Esophagus muscularis mucosa (tissue), 4 donors: ENCODE measurements around the gene DEAF1. TPM values are rescaled to one million over a fixed set of nuclear protein-coding genes. Genes with fewer than 3 reads are reported as not detected.

Source experiments
- DNase-seq: peaks from one replicate; pipeline ENCODE4 v3.0.0-alpha.2; 2017; ENCODE audit errors: extremely low spot score
- H3K27ac ChIP-seq, 4 donors: fragments of 200-600 bp; sonication (generic); replicated peaks in 1 of 4; 1 replicate in 3 of 4; 2 replicates in 1 of 4; pipeline ENCODE4 v1.5.1; 2016 to 2019; ENCODE audit warnings: mild to moderate bottlenecking in 1 of 4
- H3K27me3 ChIP-seq, 4 donors: fragments of 200-600 bp; sonication (generic); one replicate each; pipeline versions ENCODE4 v1.5.1 to v1.6.0; 2016 to 2019
- H3K36me3 ChIP-seq, 4 donors: fragments of 200-600 bp; sonication (generic); one replicate each; pipeline ENCODE4 v1.5.1; 2016 to 2019
- H3K4me1 ChIP-seq, 4 donors: fragments of 200-600 bp; sonication (generic); one replicate each; pipeline ENCODE4 v1.5.1; 2016 to 2019
- H3K4me3 ChIP-seq, 4 donors: fragments of 200-600 bp; sonication (generic); 1 replicate in 2 of 4; 2 replicates in 2 of 4; pipeline ENCODE4 v1.5.1; 2016 to 2019; ENCODE audit warnings: mild to moderate bottlenecking in 4 of 4, moderate library complexity in 1 of 4
- H3K9me3 ChIP-seq, 4 donors: fragments of 200-600 bp; sonication (generic); 1 replicate in 3 of 4; 2 replicates in 1 of 4; pipeline ENCODE4 v1.5.1; 2016 to 2019
- EP300 ChIP-seq: sonication (generic); formaldehyde crosslinking; IDR thresholded peaks from one replicate; pipeline ENCODE4 v1.6.1; 2017; ENCODE audit warnings: antibody characterized with exemption
- POLR2A ChIP-seq: fragments of 450-650 bp; IDR thresholded peaks from one replicate; pipeline ENCODE4 v1.6.1; 2017; ENCODE audit warnings: antibody characterized with exemption, moderate library complexity, mild to moderate bottlenecking, low read depth
- POLR2AphosphoS5 ChIP-seq, 2 donors: sonication (generic); formaldehyde crosslinking; IDR thresholded peaks; one replicate each; pipeline ENCODE4 v1.6.1; 2017; ENCODE audit warnings: antibody characterized with exemption in 2 of 2
- WGBS: methylation state at CpG from one replicate; pipeline ENCODE4 v1.1.5; 2018; 5-methylcytosine and 5-hydroxymethylcytosine counted together
- intact Hi-C: fragments of 100-400 bp; cut with DNase I; formaldehyde crosslinking; loops from one replicate; pipeline ENCODE4 v1.15.1; 2023
- total RNA-seq, 4 donors: library from RNA; depleted of rRNA; stranded (reverse); fragments of >200 nt; gene quantifications; one replicate each; pipeline versions ENCODE4 v1.1.0 to v1.2.1, GENCODE V29; 2016
- TF ChIP-seq, protein P1 (sequence below), 3 experiments: fragments of 200-600 bp in 2 of 3; fragments of 450-650 bp in 1 of 3; sonication (generic) in 2 of 3; IDR thresholded peaks; one replicate each; pipeline ENCODE4 v1.5.1; 2017 to 2019; ENCODE audit warnings: antibody characterized with exemption in 3 of 3, mild to moderate bottlenecking in 2 of 3, moderate library complexity in 1 of 3

Gene DEAF1
- total RNA-seq, 4 donors from 2014 or later, result 24.9 to 57.1 (median 39.4) TPM

DNA sequence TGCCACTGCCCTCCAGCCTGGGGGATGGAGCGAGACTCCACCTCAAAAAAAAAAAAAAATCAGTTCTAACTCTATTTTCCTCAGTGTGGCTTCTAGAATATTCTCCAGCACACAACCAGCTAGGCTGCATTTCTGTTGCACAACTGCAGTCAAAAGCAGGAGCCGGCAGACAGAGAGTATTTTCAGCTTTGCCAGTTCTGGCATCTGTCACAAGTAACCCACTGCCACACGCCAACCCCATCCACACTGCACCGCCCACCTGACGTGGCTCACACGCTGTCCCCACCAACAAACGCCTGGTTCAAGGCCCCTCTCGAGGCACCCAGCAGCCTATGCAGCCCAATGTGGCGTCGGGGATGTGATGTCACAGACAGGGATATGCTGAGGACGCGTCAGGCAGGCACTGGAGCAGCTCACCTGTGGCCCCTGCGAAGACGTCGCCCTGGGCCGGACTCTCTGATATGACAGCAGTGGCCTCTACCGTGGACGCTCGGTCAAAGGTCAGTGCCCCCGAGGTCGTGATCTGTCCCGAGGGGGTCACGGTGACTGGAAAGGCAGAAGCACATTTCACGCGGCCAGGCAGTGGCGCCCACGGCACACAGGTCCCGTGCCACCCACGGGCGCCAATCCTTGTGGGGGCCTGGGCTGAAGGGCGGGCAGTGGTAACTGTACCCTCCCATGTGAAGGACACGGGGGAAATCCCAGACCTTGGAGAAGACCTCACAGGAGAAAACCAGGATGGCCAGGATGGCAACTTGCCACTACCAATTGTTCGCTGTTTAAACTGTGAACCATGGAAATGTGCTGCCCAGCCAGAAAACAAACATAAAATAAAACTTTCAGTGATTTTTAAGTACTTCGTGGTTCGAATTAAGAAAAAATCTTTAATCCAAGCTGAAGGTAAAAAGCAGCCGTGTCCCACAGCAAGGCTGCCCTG, 15.5 kb downstream of the DEAF1 start:
- 94% methylated on average over 31 of the region's 36 CpGs for WGBS
- no peaks in the 10 kb centered on the region for H3K27me3 ChIP-seq

DNA sequence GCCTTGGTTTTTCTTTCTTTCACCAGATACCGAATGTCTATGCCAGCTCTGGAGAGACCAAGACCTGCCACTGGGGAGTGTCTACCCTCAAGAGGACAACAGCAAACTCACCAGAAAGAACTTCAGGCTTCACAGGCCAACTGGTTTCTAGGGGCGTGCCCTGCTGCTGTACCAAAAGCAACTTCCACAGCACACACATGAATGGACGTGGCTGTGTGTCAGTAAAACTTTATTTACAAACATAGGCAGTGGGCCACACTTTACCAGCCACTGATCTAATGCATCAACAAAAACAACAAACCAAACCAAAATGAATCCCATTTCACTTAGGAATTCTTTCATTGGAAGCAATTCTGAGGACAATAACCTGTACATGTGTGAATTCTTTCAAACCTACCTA, 16.7 kb downstream of the DEAF1 start:
- WGBS, result 94% methylated on average over 3 of the region's 3 CpGs
- peaks cover 39 to 94% (median 72%) of the 10 kb centered on the region in 4 donors for H3K36me3 ChIP-seq

More for the DNA sequence above, 15.5 kb downstream of the DEAF1 start:
- Histone ChIP-seq H3K36me3 (peaks cover 33 to 94% (median 72%) of the 10 kb centered on the region in 4 donors), H3K4me3 (no peak overlapping the region), H3K9me3 (no peaks in the 10 kb centered on the region), H3K4me1 (no peaks in the 10 kb centered on the region), H3K27ac (no peak overlapping the region)
- no peak for TF ChIP-seq POLR2A
- TF ChIP-seq, protein P1, sequence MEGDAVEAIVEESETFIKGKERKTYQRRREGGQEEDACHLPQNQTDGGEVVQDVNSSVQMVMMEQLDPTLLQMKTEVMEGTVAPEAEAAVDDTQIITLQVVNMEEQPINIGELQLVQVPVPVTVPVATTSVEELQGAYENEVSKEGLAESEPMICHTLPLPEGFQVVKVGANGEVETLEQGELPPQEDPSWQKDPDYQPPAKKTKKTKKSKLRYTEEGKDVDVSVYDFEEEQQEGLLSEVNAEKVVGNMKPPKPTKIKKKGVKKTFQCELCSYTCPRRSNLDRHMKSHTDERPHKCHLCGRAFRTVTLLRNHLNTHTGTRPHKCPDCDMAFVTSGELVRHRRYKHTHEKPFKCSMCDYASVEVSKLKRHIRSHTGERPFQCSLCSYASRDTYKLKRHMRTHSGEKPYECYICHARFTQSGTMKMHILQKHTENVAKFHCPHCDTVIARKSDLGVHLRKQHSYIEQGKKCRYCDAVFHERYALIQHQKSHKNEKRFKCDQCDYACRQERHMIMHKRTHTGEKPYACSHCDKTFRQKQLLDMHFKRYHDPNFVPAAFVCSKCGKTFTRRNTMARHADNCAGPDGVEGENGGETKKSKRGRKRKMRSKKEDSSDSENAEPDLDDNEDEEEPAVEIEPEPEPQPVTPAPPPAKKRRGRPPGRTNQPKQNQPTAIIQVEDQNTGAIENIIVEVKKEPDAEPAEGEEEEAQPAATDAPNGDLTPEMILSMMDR (IDR thresholded peaks at IDR 0.05), result no peak
- no peak for TF ChIP-seq EP300
- no peak for TF ChIP-seq POLR2AphosphoS5 (IDR thresholded peaks at IDR 0.05)
- intact Hi-C loops, result no loop called here
- no peak for DNase-seq

DNA sequence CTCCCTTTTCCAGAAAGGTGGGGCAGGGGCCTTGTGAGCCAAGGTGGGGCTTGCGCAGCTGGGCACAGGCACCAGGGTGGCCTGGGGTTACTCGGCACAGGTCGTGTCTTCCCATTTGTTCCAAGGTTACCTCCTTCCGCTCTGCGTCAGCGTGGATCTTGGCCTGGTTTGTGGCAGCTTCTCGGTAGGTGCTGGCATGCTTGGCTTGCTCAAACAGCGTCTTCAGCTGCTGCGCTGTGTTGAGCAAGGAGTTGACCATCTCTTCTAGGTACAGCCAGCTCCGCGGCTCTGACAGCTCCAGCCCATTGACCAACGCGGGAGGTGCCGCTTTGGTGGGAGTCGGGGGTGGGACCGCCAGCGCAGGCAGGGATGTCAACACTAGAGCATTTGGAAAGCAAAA, 20.6 kb downstream of the DEAF1 start:
- DNase-seq, result no peak
- H3K36me3 ChIP-seq, result peaks cover 33 to 90% (median 71%) of the 10 kb centered on the region in 4 donors
- WGBS, result 94% methylated on average over 15 of the region's 17 CpGs
- H3K27ac ChIP-seq, result no peak overlapping the region
- H3K4me3 ChIP-seq, result no peak overlapping the region
- no peaks in the 10 kb centered on the region for H3K9me3 ChIP-seq
- H3K4me1 ChIP-seq, result no peaks in the 10 kb centered on the region
- intact Hi-C loops, result no loop called here
- no peaks in the 10 kb centered on the region for H3K27me3 ChIP-seq
- TF ChIP-seq, protein P1 (IDR thresholded peaks at IDR 0.05), result no peak
- TF ChIP-seq POLR2AphosphoS5 (IDR thresholded peaks at IDR 0.05) (no peak), EP300 (no peak), POLR2A (no peak)

More for the DNA sequence above, 16.7 kb downstream of the DEAF1 start:
- Histone ChIP-seq H3K27ac (no peak overlapping the region), H3K27me3 (no peaks in the 10 kb centered on the region), H3K9me3 (no peaks in the 10 kb centered on the region), H3K4me3 (no peak overlapping the region), H3K4me1 (no peaks in the 10 kb centered on the region)
- intact Hi-C loops, result no loop called here
- TF ChIP-seq EP300 (no peak), POLR2AphosphoS5 (IDR thresholded peaks at IDR 0.05) (no peak), POLR2A (no peak)
- TF ChIP-seq, protein P1 (IDR thresholded peaks at IDR 0.05), result no peak
- no peak for DNase-seq

DNA sequence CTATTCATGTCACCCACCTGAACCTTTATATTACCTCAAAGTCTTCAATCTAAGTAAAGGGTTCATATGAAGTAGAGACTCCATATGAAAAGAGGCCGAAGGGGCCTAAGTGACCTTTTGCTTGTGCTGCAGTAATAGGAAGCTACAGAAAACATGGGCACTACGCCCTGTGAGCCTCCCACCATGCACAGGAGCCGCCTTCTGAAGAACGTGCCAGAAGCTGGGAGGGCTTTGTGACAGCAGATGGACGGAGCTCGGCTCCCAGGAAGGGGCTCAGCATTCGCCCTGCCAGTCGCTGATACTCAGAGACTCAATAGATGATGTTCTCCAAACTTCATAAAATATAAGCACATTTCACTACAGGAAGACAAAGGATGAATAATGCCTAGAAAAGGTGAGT, 21.2 kb downstream of the DEAF1 start:
- H3K9me3 ChIP-seq, result no peaks in the 10 kb centered on the region
- no peak overlapping the region for H3K27ac ChIP-seq
- 91% methylated on average over 8 of the region's 8 CpGs for WGBS
- H3K36me3 ChIP-seq, result peaks cover 28 to 85% (median 66%) of the 10 kb centered on the region in 4 donors
- TF ChIP-seq, protein P1 (IDR thresholded peaks at IDR 0.05), result no peak
- TF ChIP-seq POLR2A, result no peak
- no peak for TF ChIP-seq POLR2AphosphoS5 (IDR thresholded peaks at IDR 0.05)
- TF ChIP-seq EP300, result no peak
- intact Hi-C loops, result no loop called here
- no peaks in the 10 kb centered on the region for H3K4me1 ChIP-seq
- no peak overlapping the region for H3K4me3 ChIP-seq
- no peak for DNase-seq
- no peaks in the 10 kb centered on the region for H3K27me3 ChIP-seq
